H7 (cell line): ENCODE data around the gene LSM11. TPM values are rescaled to one million over a fixed set of nuclear protein-coding genes. Genes with fewer than 3 reads are reported as not detected.
"Not testable (repeated sequence)": the region's sequence is repeated elsewhere in the genome, so short reads cannot be mapped to it uniquely, and the experiment has no call there.

Source experiments
- DNase-seq: peaks from one replicate; pipeline ENCODE4 v3.0.0; 2012
- H3K27me3 ChIP-seq: 2 replicates; pipeline ENCODE4 v1.6.0; 2011; ENCODE audit warnings: mild to moderate bottlenecking, low read length; ENCODE audit not compliant: control insufficient read depth, insufficient read depth
- H3K36me3 ChIP-seq: replicated peaks from 2 replicates; pipeline ENCODE4 v1.5.1; 2011; ENCODE audit warnings: low read length; ENCODE audit not compliant: control insufficient read depth, insufficient read depth
- H3K4me3 ChIP-seq: 2 replicates; pipeline ENCODE4 v1.5.1; 2011; ENCODE audit warnings: low read depth, mild to moderate bottlenecking, control low read depth, low read length, moderate library complexity; ENCODE audit not compliant: insufficient read depth
- total RNA-seq: library from RNA; depleted of rRNA; stranded (reverse); fragments of >200 nt; shearing (Covaris generic); gene quantifications from 2 replicates; pipeline ENCODE4 v1.2.3, GENCODE V29; 2014

Gene LSM11
- total RNA-seq, 1 experiment from 2014 or later = 4.6 TPM

- not testable (repeated sequence) for H3K27me3 ChIP-seq, H3K4me3 ChIP-seq, DNase-seq, H3K36me3 ChIP-seq
Observed at GRCh38 chr5:157726607-157727006, 16.9 kb upstream of the LSM11 start.

GRCh38 chr5:157727858-157728257 lies 15.7 kb upstream of the LSM11 start:
- DNase-seq, H3K27me3 ChIP-seq, H3K36me3 ChIP-seq, H3K4me3 ChIP-seq: not testable (repeated sequence)

GRCh38 chr5:157729858-157730257 lies 13.7 kb upstream of the LSM11 start:
- H3K4me3 ChIP-seq = no peak overlapping the region
- H3K36me3 ChIP-seq = peaks cover 3% of the 10 kb centered on the region
- H3K27me3 ChIP-seq = no peaks in the 10 kb centered on the region
- DNase-seq = no peak

- Histone ChIP-seq H3K27me3 (no peaks in the 10 kb centered on the region), H3K36me3 (peaks cover 5% of the 10 kb centered on the region), H3K4me3 (peak overlapping the region; percentile 82)
- DNase-seq = no peak
Observed at GRCh38 chr5:157730900-157731271, 12.6 kb upstream of the LSM11 start.

GRCh38 chr5:157731272-157732129 lies 12.0 kb upstream of the LSM11 start, which contains the start of gene THG1L:
THG1L (plus strand) TSS chr5:157731420; CDS start chr5:157731441, 21 bp downstream.
- peak; percentile 93 for DNase-seq
- no peaks in the 10 kb centered on the region for H3K27me3 ChIP-seq
- peaks cover 5% of the 10 kb centered on the region for H3K36me3 ChIP-seq
- peak within 1 kb of the TSS; percentile 82 for H3K4me3 ChIP-seq

GRCh38 chr5:157732130-157732514 lies 11.4 kb upstream of the LSM11 start:
- H3K27me3 ChIP-seq = no peaks in the 10 kb centered on the region
- H3K4me3 ChIP-seq = no peak overlapping the region

GRCh38 chr5:157732596-157733262 lies 10.8 kb upstream of the LSM11 start:
- no peak overlapping the region for H3K4me3 ChIP-seq
- peaks cover 5% of the 10 kb centered on the region for H3K36me3 ChIP-seq
- DNase-seq = no peak
- H3K27me3 ChIP-seq = no peaks in the 10 kb centered on the region

More at GRCh38 chr5:157732130-157732514, 11.4 kb upstream of the LSM11 start:
- H3K36me3 ChIP-seq = peaks cover 5% of the 10 kb centered on the region
- DNase-seq = no peak

- no peak for DNase-seq
- Histone ChIP-seq H3K4me3 (no peak overlapping the region), H3K36me3 (peaks cover 10% of the 10 kb centered on the region), H3K27me3 (no peaks in the 10 kb centered on the region)
Observed at GRCh38 chr5:157734436-157734835, 9.1 kb upstream of the LSM11 start.

GRCh38 chr5:157735991-157736390 lies 7.5 kb upstream of the LSM11 start:
- no peak for DNase-seq
- Histone ChIP-seq H3K4me3 (no peak overlapping the region), H3K36me3 (peaks cover 10% of the 10 kb centered on the region), H3K27me3 (no peaks in the 10 kb centered on the region)

GRCh38 chr5:157739388-157740228 lies 3.9 kb upstream of the LSM11 start:
- DNase-seq = no peak
- peaks cover 7% of the 10 kb centered on the region for H3K36me3 ChIP-seq
- H3K4me3 ChIP-seq = no peak overlapping the region
- H3K27me3 ChIP-seq = peaks cover 7% of the 10 kb centered on the region

GRCh38 chr5:157740229-157740610 lies 3.3 kb upstream of the LSM11 start:
- H3K4me3 ChIP-seq = no peak overlapping the region
- H3K27me3 ChIP-seq = peaks cover 9% of the 10 kb centered on the region
- H3K36me3 ChIP-seq = peaks cover 6% of the 10 kb centered on the region
- peak; percentile 72 for DNase-seq

GRCh38 chr5:157741131-157741530 lies 2.4 kb upstream of the LSM11 start:
- DNase-seq = no peak
- Histone ChIP-seq H3K36me3 (peaks cover 5% of the 10 kb centered on the region), H3K4me3 (no peak overlapping the region), H3K27me3 (peaks cover 9% of the 10 kb centered on the region)

GRCh38 chr5:157744051-157745011 lies 819 bp downstream of the LSM11 start:
- Histone ChIP-seq H3K36me3 (peaks cover under 1% of the 10 kb centered on the region; the same call in 1 of the 2 replicates), H3K4me3 (peak overlapping the region; percentile 64), H3K27me3 (peaks cover 9% of the 10 kb centered on the region)
- peak; percentile 55 for DNase-seq
